Measurements from ENCODE around the gene TMEM217.
"Not testable (repeated sequence)": the region's sequence is repeated elsewhere in the genome, so short reads cannot be mapped to it uniquely, and the experiment has no call there.

TMEM217 gene

DNA sequence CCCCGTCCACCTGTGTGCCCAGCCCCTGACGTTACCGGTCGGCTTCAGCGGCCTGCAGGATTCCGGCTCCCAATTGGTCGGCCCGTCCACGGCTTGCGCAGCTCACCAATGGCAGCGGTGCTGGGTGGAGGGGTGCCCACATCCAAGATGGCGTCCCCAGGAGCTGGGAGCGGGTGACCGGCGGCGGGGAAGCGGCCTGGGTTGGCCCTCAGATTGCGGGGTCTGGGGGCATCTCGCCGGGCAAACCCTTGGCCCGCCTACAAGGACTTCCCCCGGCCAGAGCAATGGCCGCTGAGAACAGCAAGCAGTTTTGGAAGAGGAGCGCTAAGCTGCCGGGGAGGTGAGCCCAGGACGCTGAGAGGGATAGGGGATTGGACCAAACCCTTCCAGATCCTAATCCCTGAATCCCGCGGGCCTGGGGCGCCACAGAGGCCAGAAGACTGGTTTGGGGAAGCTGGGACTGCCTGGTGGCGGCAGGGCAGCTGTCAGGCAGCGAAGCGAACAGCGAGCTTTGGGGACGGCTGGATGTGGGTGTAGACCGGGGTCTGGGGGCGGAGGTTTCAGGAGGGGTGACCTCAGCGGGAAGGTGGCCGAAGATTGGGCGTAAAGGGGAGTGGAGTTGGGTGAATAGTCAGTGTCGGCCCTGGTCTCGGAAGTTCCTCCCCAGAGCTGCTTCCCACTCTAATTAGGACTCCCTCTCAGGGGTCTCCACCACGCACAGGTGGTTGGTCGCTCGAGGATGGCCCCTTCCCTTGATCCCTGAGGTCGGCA lies at the start of gene TMEM217, which contains the start of gene TBC1D22B:
Gene TMEM217, minus strand, starts transcription at position 511 of the 771 bp plus-strand sequence. CDS start 39,114 bp downstream, outside the sequence.
Gene TBC1D22B, plus strand, starts transcription at position 139 of the 771 bp plus-strand sequence. Its CDS starts 146 bp downstream, at position 285.
- DNase-seq = peak; percentile 57 to 98 (median 93)

DNA sequence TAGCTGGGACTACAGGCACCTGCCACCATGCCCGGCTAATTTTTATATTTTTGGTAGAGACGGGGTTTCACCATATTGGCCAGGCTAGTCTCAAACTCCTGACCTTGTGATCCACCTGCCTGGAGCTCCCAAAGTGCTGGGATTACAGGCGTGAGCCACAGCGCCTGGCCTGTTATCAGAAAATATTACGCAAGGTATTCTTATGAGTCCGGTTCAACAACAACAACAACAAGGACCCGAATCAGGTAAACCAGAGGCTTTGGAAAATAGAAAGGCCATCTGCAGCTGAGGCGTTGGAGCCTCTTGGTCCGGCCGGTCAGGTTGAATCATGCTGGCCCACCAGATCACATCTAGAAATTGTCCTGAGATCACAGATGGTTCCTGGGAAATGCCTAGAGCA lies 49.5 kb upstream of the TMEM217 start:
- not testable (repeated sequence) for DNase-seq

DNA sequence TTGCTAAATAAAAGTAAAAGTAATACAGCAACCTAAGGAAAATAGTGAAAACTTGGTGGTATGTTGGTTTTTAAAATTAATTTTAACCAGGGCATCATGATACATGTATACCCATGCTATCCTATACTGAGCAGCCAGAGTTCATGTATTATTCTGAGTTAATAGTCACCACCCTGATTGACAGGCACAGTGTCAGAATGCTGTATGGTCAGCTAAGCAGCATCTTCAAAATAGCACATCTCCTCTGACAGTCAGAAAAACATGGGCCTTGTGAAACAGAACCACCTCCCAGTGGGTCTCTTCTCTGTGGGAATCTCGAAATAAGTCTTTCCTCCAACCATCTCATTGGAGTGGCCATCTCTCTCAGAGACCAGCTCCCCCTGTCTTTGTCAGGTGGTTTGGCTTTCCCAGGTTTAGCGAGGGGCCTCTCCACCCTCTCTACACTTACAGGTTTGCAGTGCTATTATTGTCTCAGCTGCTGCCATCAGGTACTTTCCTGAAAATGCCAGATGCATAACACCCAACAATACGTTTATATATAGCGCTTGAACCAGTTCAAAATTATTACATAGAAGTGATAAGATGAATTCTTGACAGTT lies 48.8 kb upstream of the TMEM217 start:
- no peak for DNase-seq

DNA sequence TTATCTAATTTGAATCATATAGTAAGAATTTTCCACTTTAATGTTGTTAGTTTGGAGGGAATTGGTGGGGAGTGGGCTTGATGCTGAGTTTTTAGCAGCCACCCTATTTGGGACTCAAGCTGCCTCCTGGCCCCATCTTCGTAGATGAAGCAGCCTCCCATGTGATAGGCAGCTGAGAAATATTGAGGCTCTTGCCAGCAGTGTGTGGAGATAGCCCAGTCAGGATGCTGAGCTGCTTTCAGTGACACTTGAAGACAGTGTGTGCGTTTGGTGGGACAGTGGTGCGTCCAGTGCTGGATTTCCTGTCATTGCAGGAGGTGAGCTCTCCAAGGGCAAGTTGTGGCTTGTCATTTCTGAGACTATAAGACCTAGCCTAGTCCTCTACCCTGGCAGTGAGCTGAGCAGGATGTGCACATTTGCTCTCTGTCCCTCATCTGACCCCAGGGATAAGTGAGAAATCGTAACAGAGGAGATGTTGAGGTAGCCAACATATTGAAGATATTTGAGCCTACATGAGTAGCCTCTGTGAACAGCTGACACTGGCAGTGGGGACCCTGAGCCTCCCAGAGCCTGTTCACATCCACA lies 48.0 kb upstream of the TMEM217 start:
- DNase-seq = no peak

DNA sequence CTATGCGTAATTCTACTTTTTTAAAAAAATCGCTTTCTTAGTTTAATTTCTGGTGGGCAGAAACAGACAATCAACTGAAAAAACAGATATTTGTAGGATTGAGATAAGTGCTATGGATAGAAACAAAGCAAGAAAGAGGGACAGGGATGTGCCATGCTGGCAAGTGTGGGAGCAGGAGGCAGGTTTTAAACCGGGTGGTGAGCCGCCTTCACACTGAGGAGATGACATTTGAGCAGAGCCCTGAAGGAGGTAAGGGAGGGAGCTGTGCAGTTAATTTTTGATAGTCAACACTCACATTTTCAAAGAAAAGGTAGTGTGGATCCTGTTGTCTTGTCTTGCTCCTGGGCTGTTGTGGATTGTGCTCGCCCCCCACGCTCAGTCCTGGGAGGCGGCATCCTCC lies 46.8 kb upstream of the TMEM217 start:
- peak in 6 of 56 donors; percentile 34 to 63 (median 47) for DNase-seq

DNA sequence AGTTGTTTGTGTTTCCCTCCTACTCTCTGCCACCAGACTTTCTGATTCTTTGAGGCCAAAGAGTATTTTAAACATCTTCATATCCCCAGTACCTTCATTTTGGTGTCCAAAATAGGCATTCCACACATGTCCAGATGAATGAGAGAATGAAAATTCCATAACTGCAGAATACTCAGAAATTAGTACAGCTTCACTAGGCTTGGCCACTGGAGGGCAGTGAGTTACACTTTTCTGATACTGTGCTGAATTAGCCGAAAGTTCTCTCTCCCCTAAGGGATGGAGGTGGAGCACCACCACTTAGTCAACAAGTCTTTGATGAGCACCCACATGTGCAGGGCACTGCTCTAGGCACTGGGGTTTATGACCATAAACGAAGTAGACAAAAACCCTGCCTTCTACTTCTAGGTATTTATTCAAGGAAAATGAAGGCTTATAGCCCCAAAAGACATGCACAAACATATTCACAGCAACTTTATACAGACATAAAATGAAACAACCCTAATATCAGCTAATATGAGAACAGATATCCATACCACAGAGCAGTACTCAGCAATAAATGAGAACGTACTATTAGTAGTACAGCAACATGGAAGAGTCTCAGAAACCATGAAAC lies 46.1 kb upstream of the TMEM217 start:
- DNase-seq = peak in 9 of 56 donors; percentile 7 to 45 (median 12)

DNA sequence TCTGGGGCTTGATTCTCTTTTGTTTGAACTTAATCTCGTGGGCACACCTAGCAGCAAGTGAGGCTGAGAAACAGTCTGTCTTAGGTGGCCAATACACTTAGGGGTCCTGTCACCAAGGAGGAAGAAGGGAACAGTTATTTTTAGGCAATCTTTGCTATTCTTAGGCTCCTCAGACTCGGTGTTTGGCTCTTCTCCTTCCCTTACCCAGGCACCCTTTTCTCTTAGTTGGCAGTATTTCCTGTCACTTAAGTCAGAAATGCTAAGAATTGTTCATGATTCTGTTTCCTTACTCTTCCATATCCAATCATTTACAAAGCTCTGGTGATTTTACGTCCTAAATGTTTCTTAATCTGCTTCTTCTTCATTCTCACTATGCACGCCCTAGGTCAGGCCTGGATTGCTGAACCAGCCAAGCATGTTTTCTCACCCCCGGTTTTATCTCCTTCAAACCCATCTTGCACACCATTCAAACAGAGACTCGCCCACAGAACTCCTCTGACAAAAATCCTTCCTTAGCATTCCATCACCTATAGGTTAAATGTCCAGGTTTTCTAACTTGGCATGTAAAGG lies 45.2 kb upstream of the TMEM217 start:
- DNase-seq = no peak

DNA sequence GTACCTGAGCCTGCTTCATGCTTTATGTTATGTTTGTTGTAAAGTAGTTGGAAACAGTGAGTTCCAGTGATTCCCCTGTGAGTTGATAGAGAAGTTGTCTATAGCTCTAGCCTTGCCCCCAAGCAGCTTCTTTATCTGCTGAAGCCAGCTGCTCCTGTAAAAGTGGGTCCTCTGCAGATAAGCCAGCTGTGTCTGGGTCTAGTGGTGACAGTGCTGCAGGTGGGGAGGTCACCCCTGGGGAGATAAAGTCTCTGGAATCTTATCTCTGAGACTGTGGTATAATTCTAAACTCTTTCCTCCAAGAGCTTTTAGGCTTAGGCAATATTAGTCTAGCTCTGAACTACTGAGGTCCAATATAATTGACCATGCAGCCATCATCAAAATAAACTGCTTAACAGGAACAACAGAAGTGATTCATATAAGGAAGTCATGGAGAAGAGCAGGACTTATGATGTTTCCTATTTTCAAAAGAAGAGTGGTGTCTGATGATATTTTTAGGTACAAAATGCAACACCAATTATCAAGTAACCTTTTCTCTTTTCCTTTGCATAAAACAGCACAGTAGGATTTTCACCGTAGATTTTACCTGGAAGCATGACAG lies 44.2 kb upstream of the TMEM217 start:
- DNase-seq = no peak

DNA sequence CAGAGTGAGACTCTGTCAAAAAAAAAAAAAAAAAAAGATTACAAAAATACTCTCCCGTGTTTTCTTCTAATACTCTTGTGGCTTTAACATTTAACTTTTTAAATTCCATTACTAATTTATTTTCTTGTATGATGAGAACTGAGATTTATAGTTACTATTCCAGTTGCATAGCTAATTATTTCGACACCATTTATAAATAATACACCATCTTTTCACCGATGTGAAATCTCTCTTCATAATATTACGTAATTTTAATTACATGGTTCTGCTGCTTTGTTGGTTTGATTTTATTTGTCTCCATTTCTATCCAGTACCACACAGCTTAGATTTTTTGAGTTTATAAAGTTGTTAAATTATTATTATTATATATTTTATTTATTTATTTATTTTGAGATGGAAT lies 42.0 kb upstream of the TMEM217 start:
- no peak for DNase-seq

DNA sequence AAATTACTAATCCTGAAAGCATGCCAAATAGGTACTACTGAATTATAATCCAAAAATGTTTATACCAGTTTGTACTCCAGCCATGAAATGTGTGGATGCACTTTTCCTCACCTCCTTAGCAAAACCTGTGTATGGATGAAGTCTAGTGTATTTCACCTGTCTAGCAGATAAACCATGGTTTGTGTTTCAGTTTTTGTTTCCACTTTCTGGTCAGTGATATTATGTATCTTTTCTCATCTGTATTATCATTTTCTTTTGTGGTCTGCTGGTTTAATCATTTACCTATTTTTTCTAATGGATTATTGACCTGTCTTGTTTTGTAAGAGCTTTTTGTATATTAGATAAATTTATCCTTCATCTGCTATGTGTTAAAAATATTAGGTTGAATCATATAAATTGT lies 41.0 kb upstream of the TMEM217 start:
- DNase-seq = no peak

DNA sequence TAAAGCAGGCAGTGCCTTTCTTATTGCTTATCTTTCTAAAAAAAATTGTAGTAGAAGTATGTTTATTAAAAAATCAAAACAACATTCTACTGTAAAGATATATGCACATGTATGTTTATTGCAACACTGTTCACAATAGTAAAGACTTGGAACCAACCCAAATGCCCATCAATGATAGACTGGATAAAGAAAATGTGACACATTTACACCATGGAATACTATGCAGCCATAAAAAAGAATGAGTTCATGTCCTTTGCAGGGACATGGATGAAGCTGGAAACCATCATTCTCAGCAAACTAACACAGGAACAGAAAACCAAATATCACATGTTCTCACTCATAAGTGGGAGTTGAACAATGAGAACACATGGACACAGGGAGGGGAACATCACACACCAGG lies 39.7 kb upstream of the TMEM217 start:
- DNase-seq = not testable (repeated sequence)

DNA sequence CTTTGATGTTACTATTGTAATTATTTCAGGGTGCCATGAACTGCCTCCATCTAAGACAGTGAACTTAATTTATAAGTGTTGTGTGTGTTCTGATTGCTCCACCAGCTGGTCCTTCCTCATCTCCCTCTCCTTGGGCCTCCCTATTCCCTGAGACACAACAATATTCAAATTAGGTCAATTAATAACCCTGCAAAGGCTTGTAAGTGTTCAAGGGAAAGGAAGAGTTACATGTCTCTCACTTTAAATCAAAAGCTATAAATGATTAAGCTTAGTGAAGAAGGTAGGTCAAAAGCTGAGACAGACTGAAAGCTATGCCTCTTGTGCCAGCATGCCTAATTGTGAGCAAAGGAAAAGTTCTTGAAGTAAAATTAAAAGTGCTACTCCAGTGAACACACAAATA lies 35.5 kb upstream of the TMEM217 start:
- DNase-seq = no peak

DNA sequence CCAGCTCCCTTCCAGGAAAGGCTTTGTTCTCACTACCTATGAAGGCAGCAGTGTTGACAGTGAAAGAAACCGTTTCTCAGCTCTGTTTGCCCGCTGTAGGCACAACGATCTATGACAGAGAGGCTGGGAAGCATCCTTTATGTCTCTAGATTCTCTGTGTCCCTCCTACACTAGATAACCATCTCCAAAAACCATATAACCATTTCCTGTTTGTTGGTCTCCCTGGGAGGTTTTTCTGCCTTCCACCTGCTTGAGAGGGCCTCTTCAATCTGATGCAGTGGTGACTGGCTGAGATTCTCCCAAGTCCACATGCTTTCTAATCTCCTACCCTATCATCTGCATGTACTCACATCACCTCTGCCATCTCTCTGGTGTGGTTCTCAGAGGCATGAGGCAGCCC lies 32.0 kb upstream of the TMEM217 start:
- no peak for DNase-seq

DNA sequence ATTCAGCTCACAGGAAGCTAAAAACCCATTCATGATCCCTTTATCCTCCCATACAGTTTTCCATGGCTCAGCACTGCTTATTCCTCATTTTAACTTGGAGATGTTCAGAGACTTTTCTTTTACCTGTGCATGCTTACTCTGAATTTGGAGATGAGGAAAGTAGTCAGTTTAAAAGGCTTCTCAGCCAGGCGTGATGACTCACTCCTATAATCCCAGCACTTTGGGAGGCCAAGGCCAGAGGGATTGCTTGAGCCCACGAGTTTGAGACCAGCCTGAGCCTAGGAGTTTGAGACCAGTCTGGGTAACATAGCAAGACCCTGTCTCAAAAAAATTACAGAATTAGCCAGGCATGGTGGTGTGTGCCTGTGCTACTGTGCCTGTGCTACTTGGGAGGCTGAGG lies 30.3 kb upstream of the TMEM217 start:
- no peak for DNase-seq

DNA sequence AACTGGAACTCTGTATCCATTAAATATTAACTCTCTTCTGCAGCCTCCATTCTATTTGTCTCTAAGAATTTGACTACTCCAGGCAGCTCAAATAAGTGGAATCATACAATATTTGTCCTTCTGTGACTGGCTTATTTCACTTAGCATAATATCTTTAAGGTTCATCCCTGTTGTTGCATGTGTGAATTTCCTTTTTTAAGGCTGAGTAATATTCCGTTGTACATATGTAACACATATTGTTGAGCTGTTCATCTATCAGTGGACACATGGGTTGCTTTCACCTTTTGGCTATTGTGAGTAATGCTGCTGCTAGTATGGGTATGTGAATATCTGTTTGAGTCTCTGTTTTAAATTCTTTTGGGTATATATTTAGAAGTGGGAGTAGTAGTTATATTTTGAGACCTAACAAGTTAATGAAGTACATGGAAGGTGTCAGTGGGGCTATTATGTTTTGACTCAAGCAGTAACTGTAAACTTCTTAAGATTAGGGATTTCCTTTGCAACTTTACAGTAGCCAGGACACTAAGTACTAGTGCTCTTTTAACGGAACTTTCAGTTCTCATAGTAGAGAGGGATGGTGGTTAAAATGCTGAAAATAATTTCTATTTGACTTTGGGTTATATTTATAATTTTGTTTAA lies 29.7 kb upstream of the TMEM217 start:
- DNase-seq = no peak

DNA sequence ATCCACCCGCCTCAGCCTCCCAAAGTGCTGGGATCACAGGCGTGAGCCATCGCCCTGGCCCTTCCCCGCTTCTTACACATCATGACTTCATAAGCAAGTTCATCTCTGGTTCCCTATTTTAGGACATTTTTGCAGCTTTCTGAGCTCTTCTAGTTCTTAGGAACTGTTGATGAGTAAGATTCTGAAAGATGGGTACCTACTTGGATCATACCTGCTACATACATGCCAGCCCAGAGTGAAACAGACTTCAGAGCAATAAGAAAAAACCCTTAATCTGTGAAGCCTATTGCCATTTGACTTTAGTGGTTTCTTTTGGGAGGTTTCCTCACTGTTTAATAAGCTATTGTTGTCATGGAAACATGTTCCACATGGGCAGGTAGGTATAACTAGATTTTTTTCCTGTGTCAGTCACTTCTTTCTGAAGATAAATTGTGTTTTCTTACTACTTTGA lies 27.9 kb upstream of the TMEM217 start:
- DNase-seq = no peak

DNA sequence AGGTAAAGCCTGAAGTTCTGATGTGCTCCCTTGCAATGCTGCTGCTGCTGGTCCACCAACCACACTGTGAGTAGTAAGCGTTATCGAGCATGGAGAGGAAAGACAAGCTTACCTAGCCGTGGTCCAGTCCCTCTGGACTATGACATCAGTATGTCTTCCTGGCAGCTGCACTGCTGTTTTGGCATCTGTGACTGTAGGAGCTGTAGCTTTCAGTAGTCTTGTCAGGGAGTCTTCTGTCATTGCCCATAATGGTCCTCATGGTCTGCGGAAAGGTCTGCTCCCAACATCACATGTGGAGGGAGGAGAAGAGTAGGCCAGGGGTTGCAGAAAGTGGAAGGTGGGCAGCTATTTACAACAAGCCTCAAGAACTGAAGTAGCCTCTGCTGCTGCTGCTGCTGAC lies 26.8 kb upstream of the TMEM217 start:
- no peak for DNase-seq

DNA sequence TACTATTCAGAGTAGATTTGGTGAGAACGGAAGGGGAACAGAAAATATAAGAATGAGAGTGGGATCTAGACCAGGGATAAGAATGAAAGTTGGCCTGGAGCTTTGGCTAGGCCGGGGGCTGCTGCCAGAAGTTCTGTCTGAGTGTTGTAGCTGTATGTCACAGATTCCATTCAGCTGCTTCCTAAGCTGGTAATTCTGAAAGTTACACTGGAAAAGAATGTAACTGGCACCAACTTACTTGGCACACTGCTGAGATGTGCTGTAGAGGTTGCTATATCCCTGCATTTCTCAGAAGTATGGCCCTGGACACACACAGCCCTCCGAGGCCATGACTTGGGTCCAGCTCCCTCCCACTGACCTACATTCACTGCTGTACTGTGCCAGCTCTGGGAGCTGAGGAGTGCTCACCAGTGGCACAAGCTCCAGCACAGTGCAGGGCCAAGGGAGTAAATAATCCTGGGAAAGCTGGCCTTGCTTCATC lies 25.8 kb upstream of the TMEM217 start:
- peak in 40 of 56 donors; percentile 8 to 71 (median 32) for DNase-seq

DNA sequence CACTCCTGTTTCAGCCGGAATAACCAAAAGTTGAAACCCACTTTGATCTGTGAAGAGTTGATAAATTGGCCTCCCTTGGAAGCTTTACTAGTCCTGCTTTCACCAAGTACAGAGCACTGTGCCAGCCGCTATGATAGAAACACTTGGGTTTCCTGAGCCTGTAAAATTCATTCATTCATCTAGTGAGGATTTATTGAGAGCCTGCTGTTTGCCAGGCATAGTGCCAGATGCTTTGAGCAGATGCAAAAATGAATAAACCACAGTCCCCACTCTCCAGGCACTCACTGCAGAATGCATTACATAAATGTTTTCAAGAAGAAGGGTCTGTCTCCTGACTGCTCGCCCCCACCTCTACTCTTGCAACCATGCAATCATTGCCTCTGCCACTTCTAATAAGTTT lies 25.3 kb upstream of the TMEM217 start:
- DNase-seq = peak in 3 of 56 donors; percentile 11 to 39 (median 25)

DNA sequence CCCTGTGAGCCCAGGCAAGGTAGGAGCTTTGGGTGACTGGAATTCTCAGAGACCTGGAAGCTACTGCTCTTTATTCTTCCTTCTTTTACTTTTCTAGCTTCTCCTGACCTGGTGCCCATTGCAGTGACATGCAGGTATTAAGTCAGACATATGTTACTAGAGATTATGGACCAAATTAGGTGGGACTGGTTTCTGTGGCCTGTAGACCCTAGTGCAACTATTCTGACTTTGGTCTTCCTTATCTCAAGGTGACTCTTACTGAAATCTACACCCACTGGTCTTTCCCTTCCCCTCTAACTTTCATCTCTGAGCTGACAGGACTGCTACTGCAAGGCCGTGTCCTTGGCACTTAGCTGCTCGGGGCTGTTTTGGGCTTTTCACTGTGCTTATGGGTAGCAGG lies 24.4 kb upstream of the TMEM217 start:
- DNase-seq = no peak

All from nucleus accumbens (tissue), 56 donors.